Stimulated activated CD8-positive, alpha-beta memory T cell treated with anti-CD3 and anti-CD28 coated beads, Interleukin-7, amount 100 ng/mL, for 4 hours (primary cell): ENCODE measurements around the gene GGA1.

ENCODE experiments used
- DNase-seq, 2 donors: peaks; one replicate each; pipeline ENCODE4 v3.0.0-alpha.2; 2020; ENCODE audit warnings: low read depth in 2 of 2

GGA1 gene

DNA sequence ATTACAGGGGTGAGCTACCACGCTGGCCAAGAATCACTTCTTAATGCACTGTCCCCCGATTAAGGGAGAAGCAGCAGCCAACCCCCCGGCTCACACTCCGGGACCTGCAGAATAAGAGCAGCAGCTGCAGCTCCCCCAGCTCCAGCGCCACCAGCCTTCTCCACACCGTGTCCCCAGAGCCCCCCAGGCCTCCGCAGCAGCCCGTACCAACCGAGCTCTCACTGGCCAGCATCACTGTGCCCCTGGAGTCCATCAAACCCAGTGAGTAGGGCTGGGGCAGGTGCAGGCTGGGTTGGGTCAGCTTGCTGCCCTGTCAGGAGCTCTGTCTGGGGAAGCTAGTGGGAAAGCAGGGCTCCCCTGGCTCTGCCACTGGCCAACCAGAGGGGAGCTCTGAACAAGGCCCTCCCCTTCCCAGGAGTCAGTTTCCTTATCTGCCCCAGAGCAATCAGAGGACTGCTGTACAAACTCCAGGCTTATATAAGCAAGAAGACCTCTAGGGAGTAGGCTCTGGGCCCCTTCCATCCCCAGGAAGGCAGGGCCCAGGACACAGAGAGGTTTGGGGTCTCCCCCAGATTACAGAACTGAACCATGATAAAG lies 22.3 kb downstream of the GGA1 start:
- DNase-seq, result no peak

- no peak for DNase-seq
Observed at GRCh38 chr22:37631448-37632173, 23.0 kb downstream of the GGA1 start.

GRCh38 chr22:37632174-37633088 lies 23.8 kb downstream of the GGA1 start:
- no peak for DNase-seq

DNA sequence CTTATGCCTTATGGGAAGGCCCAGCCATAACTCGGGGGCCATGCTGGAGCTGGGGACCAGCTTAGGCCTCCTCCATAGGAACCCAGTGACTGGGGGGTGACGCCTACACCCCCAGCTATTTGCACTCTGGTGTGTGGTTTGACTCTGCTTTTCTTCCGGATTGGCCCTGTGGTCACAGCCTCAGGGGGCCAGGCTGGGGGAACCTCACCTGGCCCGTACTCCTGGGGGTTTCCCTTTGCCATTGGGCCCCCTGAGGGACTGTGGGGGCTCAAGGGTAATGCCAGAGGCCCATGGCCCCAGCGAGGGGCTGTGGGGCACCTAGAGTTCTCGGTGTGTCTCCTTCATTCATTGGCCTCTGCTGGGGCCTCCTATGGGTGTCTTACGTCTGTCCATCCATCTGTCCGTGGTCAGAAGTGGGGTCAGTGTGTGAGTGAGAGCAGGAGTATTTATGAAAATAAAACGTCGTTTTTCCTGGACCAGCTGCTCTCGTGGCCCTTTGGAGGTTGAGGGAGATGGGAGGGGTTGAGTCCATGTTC lies 24.5 kb downstream of the GGA1 start:
- DNase-seq, result peak in 1 of 2 donors; percentile 41

DNA sequence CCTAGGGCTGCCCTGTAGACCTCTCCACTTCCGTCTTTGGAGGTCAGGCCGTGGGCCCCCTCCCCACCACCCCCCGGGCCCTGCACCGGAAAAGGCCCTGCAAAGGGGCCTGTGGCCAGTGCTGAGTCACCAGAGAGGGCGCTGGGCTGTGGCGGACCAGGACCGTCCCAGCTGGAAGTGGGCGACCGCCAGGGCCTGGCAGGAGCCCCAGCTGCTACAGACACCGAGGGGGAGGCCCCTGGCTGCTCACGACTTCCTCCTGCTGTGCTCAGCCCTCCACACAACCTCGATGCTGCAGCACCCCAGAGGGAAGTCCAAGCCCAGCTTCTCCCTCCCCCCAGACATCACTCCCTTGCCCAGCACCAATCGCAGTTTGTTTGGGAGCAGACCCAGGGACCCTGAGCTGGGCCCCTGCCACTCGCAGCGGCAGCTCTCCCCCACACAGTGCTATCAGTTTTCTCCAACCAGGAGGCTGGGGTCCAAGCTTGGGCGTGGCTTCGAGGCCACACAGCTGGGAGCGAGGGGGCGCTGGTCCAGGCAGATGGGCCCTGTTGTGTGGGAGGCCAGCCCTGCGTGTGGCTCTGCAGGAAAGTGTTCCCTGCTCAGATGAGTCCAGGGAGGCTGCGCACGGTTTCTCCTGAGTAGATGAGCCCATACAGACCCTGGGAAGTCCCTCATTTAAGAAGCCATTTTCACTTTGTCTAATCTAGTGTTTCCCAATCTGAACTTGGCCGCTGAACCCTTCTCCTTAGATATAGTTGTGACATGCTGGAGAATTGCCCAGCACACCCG lies 25.2 kb downstream of the GGA1 start:
- peak in 1 of 2 donors; percentile 47 for DNase-seq

DNA sequence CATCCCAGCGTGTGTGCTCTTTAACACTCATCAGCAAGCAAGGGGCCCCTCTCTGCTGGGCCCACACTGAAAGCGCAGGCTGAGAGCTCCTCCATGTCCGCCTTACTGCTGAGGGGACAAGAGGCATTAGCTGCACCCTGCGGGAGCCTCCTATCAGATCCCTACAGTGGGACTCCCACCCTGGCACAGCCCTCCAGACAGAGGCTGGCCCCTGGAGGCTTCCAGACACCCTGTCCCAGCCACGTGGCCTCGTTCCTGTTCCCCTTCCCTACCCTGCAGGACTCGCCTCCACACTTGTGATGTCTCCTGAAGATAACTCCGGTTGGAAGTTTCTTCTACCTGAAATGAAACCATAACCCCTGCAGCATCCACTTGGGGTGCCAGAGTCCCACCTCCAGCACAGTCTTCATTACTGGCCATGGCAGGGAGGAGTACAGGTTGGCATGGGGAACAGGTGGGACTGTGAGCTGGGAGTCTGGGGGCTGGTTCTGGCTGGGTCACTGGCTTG lies 25.8 kb downstream of the GGA1 start:
- DNase-seq, result no peak

DNA sequence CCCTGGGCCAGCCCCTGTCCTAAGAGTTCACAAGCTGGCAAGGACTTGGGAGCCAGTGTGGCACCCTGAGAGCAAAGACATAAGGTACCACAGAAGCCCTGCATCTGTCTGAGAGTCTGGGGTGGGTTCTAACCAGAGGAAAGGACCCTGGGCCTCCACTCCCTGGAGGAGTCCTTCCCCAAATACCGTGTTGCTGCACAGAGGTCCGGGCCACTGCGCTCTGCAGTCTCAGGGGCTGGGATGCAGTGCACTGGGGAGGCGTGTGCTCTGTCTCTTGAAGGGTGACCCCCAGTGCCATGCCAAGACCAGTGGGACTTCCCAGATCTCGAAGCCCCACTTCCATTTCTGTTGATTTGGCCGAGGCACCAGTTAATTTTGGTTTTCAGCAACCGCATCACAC lies 26.5 kb downstream of the GGA1 start:
- DNase-seq, result no peak

GRCh38 chr22:37636186-37636948 lies 27.7 kb downstream of the GGA1 start:
- DNase-seq, result no peak

GRCh38 chr22:37636949-37637273 lies 28.3 kb downstream of the GGA1 start:
- DNase-seq, result no peak

GRCh38 chr22:37638391-37639069 lies 29.9 kb downstream of the GGA1 start:
- no peak for DNase-seq

DNA sequence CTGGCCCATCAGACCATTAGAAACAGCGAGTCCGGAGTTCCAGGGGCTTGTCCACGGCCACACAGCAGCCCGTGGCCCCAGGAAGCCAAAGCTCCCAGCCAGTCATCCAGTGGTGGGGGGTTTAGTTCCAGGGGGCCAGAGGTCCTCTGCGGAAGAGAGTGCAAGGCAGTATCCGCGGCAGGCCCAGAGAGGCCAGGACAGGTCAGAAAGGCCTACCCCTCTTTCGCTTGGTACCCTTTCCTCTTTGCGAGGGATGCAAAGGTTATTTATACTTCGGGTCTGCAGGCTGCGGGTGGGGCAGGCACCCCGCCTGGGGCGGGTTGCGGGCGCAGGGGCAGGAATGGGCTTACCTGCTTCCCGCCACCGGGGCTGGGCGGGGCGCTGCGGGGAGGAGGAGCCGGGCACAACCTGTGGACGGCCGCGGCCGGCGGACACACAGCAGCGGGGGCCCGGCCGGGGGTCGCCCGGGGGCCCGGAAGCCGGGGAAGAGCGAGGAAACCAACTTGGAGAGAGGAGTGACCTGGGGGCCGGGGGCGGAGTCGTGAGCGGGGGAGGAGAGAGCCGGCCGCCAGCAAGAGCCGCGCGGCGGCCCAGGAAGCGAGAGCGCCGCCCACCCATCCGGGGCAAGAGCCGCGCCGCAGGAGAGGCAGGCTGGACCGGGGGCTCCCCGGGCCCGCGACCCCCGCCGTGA lies 30.6 kb downstream of the GGA1 start, which contains the start of gene SH3BP1:
Gene SH3BP1 (plus strand): TSS at position 600 of the 691 bp plus-strand sequence. CDS start 119 bp downstream, outside the sequence.
- DNase-seq, result peak in 1 of 2 donors; percentile 57

GRCh38 chr22:37639771-37640590 lies 31.3 kb downstream of the GGA1 start:
- DNase-seq, result no peak

DNA sequence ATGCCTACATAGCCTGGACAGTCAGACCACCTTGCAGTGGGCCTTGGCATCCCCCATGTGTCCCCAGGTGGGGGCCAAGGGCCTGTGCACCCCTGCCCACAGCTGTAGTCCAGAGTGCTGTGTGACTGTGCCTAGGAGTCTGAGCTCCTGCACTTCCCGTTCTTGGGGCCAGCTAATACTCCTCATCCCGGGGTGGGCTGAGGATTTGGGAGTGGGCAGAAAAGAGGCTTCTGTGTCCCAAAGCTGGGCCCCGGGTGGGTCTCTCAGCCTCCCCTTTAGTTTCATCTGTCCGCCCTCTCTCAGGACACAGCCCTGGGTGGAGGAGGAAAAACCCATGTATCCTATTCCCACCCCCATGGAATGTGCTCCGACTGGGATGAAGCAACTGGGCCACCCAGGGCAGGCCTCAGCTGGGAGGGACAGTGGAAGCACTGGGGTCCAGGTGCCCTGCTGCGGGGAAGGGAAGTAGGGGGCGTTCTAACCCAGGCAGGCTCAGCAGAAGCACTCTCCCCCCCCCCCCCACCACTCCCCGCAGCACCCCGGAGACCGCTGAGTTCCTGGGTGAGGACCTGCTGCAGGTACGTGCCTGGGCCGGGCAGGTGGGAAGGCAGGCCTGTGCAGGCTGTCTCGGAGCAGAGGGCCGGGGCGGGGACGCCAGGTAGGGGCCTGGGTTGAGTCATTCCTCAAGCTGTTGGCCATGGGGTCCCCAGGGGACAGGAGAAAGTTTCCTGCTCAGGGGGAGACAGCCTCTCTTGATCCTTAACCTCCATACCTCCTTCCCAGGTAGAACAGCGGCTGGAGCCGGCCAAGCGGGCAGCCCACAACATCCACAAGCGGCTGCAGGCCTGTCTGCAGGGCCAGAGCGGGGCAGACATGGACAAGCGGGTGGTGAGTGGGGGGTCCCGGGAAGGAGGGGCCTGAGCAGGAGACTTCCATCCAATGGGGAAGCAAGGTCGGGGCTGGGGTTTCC lies 32.2 kb downstream of the GGA1 start:
- no peak for DNase-seq

GRCh38 chr22:37641561-37641949 lies 32.9 kb downstream of the GGA1 start:
- DNase-seq, result no peak

DNA sequence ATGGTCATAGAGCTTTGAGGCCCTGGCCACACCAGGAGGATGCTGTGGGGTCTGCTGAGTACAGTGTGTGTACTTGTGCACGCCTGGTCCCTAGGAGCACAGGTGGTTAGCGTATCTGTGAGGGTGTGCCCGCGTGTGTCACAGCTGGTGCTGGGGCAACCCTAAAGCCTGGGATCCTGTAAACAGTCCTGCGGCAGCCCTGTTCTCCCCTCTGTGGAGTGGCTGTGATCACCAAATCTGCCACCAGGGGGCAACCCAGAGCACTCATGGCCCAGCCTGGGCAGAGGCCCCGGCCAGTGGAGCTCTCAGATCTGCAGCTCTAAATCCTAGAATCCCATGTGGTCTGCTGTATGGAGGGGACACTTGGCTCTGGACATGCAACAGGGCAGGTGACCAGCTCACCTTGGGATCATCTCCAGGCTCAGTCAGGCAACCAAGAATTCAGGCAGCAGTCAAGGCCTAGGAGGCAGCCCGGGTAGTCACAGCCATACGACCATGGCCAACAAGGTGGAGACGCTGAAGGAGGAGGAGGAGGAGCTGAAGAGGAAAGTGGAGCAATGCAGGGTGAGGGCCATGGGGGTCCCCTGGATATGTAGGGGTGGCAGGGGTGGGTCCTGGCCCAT lies 34.7 kb downstream of the GGA1 start:
- DNase-seq, result peak; percentile 71 to 72

- DNase-seq, result no peak
Observed at GRCh38 chr22:37647317-37647716, 38.7 kb downstream of the GGA1 start.

DNA sequence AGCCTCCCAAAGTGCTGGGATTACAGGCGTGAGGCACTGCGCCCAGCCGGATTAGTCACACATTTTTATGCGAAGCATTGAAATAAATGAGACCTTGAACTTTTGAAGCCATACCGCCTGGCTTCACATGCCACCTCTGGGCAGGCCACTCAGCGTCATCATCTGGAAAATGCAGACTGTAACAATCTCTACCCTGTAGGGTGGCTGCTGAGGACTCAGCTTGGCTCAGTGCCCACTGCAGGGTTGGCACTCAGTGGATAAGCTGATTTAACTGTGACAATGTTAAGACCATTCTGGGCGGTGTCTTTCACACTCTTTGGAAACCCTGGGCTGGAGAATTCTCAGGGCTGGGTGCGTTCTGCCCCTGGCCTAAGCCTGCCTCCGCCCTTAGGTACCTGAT lies 39.3 kb downstream of the GGA1 start:
- no peak for DNase-seq
